ENCODE results near the gene ERI3.

DNA sequence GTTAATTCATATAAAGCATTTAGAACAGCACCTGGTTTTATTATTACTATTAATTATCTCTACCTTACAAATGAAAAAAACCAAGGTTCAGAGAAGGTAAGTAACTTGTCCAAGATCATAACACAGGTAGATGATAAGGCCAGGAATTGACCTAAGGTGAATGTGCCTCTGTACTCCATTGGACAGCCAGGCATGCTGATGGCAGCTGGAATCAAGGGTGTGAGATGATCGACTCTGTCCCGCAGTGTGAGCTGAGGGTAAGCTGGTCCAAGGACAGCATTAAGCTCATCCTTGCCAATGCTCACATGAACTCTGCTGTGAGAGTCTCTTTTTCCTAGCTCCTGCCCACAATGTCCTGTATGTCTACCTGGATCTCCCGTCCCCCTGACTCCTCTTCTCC, 83.4 kb downstream of the ERI3 start:
- TF ChIP-seq, protein P1, sequence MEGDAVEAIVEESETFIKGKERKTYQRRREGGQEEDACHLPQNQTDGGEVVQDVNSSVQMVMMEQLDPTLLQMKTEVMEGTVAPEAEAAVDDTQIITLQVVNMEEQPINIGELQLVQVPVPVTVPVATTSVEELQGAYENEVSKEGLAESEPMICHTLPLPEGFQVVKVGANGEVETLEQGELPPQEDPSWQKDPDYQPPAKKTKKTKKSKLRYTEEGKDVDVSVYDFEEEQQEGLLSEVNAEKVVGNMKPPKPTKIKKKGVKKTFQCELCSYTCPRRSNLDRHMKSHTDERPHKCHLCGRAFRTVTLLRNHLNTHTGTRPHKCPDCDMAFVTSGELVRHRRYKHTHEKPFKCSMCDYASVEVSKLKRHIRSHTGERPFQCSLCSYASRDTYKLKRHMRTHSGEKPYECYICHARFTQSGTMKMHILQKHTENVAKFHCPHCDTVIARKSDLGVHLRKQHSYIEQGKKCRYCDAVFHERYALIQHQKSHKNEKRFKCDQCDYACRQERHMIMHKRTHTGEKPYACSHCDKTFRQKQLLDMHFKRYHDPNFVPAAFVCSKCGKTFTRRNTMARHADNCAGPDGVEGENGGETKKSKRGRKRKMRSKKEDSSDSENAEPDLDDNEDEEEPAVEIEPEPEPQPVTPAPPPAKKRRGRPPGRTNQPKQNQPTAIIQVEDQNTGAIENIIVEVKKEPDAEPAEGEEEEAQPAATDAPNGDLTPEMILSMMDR (IDR thresholded peaks at IDR 0.05; ENCODE audit: insufficient read depth, low read length): no peak
- TF ChIP-seq POLR2AphosphoS5 (IDR thresholded peaks at IDR 0.05; ENCODE audit: low read depth) (no peak), GABPA (IDR thresholded peaks at IDR 0.05; ENCODE audit: low read depth) (no peak)
